ENCODE measurements around the gene FBXL7.

The FBXL7 gene

GRCh38 chr5:15914638-15915037, 414.7 kb downstream of the FBXL7 start:
- no peak overlapping the region for H3K4me3 ChIP-seq (ENCODE audit: low read depth, low read length)
- no peak for TF ChIP-seq CTCF (conservative IDR thresholded peaks at IDR 0.05; ENCODE audit: low read depth, low read length)
- peak; percentile 22 for DNase-seq (ENCODE audit: low read depth)

DNA sequence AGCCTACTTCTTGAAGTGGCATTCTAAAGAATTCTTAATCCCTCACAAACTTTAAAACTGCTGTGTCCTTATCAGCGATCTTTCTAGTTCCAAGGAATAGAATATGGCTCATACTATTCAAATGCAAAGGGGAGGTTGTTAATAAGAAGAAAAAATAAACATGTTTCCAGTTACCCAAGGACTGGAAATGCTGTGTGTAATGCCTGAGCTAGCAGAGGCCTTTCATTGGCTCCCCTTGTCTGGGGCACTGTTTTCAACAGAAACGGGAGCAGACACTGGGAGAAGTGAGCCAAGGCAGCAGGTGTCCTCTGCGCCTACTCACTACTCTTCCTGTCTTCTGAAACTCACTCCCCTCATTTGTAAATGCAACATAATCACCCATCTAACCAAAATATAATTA, 426.6 kb downstream of the FBXL7 start:
- DNase-seq (ENCODE audit: low read depth): peak; percentile 45
- no peak overlapping the region for H3K4me3 ChIP-seq (ENCODE audit: low read depth, low read length)
- TF ChIP-seq CTCF (conservative IDR thresholded peaks at IDR 0.05; ENCODE audit: low read depth, low read length): no peak

DNA sequence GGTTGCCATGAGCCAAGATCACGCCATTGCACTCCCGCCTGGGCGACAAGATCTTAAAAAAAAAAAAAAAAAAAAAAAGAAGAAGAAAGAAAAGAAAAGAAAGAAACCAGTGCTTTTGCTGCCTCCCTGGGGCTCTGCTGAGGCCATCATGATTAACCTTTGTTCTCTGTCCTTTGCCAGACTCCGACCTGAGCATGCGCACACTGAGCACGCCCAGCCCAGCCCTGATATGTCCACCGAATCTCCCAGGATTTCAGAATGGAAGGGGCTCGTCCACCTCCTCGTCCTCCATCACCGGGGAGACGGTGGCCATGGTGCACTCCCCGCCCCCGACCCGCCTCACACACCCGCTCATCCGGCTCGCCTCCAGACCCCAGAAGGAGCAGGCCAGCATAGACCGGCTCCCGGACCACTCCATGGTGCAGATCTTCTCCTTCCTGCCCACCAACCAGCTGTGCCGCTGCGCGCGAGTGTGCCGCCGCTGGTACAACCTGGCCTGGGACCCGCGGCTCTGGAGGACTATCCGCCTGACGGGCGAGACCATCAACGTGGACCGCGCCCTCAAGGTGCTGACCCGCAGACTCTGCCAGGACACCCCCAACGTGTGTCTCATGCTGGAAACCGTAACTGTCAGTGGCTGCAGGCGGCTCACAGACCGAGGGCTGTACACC, 427.9 kb downstream of the FBXL7 start:
- DNase-seq (ENCODE audit: low read depth): no peak
- H3K4me3 ChIP-seq (ENCODE audit: low read depth, low read length): no peak overlapping the region
- TF ChIP-seq CTCF (conservative IDR thresholded peaks at IDR 0.05; ENCODE audit: low read depth, low read length): no peak

GRCh38 chr5:15929611-15930263, 429.8 kb downstream of the FBXL7 start:
- no peak overlapping the region for H3K4me3 ChIP-seq (ENCODE audit: low read depth, low read length)
- DNase-seq (ENCODE audit: low read depth): peak; percentile 14
- no peak for TF ChIP-seq CTCF (conservative IDR thresholded peaks at IDR 0.05; ENCODE audit: low read depth, low read length)

- TF ChIP-seq CTCF (conservative IDR thresholded peaks at IDR 0.05; ENCODE audit: low read depth, low read length): no peak
- DNase-seq (ENCODE audit: low read depth): no peak
- no peak overlapping the region for H3K4me3 ChIP-seq (ENCODE audit: low read depth, low read length)
Measured at GRCh38 chr5:15932066-15932465, 432.1 kb downstream of the FBXL7 start.

GRCh38 chr5:15933259-15934207, 433.6 kb downstream of the FBXL7 start:
- no peak for TF ChIP-seq CTCF (conservative IDR thresholded peaks at IDR 0.05; ENCODE audit: low read depth, low read length)
- H3K4me3 ChIP-seq (ENCODE audit: low read depth, low read length): no peak overlapping the region
- peak; percentile 27 for DNase-seq (ENCODE audit: low read depth)
